HG03097 (cell line): Measurements from ENCODE around the gene BIRC3.

Experiments used
- ATAC-seq: cut with Tn5 transposase; IDR thresholded peaks from one replicate; pipeline ENCODE4 v1.9.1; 2021; ENCODE audit not compliant: unreplicated experiment, low FRiP score

BIRC3 gene

DNA sequence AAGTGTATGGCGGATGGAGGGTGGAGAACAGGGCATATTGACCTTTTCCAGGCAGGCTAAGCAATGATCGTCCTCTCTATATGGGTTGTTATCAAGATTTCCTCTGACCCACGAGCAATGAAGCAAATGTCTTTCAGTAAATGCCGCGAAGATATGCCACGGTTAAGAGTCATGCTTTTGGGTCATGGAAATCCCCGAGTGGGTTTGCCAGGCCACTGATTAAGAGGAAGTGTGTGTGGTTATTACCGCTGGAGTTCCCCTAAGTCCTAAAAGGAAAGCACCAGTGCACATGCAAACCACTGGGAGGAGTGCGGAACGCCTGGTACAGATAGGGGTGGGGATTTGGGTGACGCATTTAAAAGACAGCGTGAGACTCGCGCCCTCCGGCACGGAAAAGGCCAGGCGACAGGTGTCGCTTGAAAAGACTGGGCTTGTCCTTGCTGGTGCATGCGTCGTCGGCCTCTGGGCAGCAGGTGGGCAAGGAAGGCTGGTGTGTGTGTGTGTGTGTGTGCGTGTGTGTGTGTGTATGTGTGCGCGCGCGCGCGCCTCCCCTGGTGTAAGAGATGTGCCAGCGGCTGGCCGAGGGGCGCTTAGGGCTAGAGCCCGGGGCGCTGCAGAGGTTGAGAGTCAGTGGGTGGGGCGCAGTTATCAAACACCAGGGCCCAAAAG is at the start of gene BIRC3:
Gene BIRC3, plus strand, starts transcription at position 386 of the 669 bp plus-strand sequence. CDS start 7,026 bp downstream, outside the sequence.
- ATAC-seq, result peak; percentile 86

DNA sequence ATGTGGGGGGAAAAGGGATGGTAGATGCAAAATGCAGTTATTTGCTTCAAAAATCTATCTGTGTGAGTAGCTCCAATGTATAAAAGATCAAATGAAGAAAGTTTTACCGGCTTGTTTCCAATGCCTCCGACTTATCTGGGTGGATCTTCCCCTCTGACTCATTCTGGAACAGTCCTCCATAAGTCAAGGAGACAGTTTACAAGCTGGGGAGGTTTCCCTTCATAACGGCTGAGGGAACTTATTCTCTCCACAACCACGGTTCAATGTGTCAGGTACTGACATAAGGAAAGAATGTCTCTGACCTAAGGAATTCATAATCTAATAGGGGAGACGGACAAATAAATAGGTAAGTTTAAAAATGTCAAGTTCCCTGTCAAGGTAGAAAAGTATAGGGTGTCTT is 49.7 kb upstream of the BIRC3 start:
- ATAC-seq, result no peak

DNA sequence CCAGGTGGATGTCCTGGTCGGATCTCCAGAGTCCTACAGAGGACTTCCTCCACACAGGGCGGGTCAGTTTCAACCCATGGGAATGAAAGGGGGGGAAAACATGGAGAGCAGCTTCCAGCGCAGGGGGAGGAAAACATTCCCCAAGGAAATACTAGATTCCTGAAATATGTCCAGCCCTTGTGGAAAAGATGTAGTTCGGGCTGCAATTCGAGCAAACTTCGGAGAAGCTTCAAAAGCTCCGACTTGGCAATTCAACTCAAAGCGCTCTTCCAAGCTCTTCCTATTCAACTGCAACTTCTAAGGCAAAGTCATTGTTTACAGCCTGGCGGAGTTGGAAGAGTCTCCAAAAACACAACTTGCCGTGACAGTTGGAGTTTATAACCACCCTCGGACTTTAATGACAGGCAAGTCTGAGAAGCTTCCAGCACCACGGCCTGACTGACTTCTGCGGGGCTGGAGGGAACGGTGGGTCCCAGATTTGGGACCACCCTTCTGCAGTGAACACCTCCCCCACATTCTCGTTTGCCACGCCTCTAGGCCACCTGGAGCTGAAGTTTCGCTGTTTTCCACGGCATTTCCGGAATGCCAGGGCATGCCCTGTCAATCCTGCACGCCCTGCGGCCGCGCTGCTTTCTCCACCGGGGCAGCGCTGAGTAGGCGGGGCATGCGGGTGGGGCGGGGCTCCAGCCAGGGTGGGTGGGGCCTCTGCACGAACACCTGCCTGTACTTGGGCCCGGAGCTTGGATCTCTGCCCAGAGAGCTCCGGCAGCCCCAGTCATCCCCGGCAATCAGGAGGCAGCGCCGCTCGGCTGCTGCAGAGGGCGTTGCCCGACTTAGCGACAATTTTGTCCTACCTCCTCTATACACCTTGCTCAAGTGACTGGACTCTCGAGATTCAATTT is 49.0 kb upstream of the BIRC3 start:
- peak; percentile 91 for ATAC-seq

DNA sequence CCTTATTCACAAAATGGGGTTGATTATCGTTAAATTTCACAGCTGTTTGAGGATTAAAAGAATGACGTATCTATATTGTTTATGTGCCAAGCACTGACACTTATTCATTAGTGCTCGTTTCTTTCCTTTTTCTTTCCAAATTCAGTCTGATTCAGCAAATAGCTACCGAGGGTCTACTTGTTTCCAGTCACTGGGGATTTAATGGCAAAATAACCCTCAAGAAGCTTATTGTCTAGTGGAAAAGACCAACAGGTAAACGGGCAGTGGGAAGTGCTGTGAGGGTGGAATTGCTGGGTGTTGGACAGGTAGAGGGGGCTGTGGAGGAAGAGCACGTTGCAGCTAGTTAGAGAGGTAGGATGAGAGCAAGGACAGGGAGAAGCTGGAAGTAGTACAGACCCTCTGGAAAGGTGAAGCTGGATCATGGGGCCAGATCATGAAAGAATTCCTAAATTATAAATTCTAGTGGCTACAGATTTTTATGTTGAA is 48.3 kb upstream of the BIRC3 start:
- no peak for ATAC-seq

DNA sequence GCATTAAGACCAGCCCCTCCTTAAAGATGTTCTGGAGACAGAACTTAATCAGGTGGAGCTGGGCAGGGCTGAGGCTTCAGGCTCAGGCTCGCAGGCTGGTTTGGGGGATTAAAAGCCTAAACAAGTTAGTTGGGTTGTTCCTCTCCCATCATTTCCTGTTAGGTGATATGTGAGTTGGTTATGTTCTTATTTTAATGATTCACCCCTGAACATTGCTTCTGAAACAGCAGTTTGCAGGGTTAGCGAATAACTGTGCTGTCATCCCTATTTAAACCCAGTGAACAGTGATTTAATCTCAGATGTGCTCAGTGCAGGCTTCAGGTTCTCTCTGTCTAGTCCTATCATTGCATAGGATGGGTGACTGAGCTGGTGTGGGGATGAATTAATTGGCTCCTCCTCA is 47.4 kb upstream of the BIRC3 start:
- ATAC-seq, result no peak

DNA sequence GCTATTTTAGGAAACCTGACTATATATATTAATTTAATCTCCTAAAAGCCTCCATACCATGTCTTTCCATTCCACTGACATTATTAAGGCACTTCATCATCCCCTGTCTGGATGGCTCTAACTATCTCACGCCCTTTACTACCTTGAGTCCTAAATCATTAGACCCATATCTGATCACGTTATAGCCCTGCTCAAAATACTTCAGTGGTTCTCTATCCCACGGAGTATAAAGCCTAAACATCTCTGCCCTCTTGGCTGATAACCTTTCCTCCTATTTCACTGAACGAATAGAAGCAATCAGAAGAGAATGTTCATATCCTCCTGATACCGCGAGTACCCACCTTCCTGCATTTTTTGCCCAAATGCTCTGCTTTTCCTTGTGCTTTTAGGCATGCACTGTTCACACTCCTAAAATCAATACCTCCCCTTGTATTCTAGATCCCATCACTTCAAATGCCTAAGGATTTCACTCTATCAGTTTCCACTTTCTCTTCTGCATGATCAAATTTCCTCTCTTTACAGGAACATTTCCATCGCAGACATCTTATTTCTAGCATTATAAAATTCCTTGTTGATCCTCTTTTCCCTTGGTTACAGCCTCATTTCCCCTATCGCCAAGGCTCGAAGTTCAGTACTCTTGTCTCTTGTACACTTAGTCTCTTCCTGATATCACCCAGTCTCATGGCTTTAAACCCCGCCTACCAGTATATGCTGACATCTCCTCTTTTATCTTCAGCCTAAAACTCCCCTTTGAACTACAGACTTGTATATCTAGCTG is 45.0 kb upstream of the BIRC3 start:
- no peak for ATAC-seq

DNA sequence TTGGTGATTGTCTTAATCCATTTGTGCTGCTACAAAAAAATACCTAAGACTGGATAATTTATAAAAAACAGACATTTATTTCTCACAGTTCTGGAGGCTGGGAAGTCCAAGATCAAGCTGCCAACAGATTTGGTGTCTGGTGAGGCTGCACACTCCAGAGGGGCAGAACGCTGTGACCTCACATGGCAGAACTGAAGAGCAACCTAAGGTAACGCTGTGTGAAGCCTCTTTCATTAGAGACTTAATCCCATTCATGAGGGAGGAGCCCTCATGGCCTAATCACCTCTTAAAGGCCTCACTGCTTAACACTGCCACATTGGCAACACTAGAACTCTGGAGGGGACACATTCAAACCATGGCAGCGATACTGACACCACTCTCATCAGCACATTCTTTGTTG is 42.7 kb upstream of the BIRC3 start:
- ATAC-seq, result no peak

DNA sequence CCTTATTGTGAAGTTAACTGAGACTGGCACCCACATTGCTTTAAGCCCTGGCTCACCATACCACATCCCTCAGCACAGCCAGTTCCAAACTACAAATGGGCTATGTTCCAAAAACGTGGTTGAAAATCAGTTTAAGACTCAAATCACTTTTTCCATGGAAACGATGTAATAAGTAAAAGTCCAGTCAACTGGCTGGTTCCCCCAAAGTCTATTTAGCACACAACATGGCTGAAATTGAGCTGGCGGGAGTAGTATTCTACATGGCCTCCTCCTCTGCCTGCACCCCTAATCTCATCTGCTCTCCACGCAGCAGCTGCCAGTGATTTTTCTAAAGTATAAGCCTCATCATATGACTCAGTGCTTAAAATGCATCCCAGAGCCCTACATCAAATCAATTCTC is 40.9 kb upstream of the BIRC3 start:
- no peak for ATAC-seq

DNA sequence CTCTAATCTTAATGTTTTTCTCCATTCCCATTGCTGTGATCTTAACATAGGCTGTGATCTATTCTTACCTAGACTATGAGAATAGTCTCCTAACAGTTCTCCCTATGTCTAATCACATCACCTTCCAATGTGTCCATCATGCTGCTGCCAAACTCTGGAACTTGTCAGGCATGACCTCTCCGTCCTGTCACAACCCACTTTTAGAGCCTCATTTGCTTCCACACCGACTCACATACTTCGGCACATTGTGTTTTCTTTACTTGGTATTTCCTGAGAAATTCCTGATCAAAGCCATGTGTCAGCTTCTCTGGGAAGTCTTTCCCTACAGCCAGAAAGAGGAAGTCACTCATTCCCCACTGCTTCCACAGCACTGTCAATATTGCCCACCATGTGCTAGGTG is 40.5 kb upstream of the BIRC3 start:
- ATAC-seq, result no peak

DNA sequence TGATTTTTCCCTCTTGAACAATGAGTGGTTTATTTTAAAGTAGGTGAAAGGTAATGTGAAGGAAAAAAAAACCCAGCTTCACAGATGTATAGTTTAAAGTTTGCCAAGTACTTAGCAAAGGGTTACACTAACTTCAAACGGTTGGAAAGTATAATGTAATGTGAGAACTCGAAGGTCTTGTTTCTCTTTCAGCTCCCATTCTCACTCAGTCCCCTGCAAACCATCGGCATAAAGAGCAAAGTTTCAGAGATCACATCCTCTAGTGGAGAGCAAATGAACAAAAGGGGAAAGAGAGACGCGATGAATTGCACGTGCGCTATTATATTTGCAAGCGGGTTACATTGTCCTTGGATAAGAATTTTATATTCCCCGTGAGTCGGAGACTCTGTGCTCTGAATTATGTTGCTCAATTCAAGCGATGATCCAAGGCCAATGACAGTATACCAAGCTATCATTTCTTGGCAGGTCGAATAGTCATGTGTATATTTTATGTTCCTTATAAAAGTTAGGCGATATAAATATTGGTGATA is 37.6 kb upstream of the BIRC3 start:
- ATAC-seq, result peak; percentile 98

DNA sequence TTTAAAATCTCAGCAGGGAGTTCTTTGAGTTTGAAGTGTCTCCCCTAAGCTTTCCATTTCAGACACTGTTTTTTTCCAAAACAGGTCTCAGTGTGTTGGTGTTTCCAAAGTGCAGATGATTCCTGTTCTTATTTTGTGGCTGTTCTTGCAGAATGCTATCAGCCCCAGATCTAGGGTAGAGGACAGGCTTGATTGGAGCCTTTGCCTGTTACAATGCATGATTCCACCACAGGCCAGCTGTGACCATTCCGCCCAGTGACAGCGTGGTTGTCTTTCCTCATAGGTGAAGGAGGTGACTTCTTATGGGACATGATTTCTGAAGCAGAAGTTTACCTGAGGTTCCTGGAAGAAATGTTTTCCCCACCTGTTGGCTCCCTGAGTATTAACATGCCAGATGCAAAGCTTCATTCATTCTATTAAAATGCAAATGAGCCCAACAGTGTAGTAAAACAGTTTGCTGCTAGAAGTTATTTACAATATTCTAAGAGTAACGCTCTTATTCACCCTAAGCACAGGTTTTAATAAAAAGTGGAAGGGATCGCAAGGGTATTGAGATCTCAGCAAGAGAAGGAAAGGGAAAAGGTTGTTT is 36.9 kb upstream of the BIRC3 start:
- ATAC-seq, result no peak

DNA sequence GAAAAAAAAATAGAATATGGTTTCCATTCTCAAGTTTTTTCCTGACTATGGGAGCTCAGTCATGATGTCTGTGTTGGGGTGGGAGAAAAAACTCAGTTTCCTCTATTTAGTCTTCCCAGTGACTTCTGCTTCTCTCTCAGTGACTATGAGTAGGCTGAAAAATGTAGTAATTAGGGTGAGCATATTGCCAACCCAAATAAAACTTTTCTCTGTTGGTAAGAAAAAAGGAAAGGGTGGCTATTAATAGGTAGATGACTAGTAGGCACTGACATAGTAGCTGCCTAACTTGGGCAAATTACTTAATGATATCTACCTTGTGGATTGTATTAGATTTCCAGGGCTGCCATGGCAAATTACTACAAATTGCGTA is 34.2 kb upstream of the BIRC3 start:
- no peak for ATAC-seq

DNA sequence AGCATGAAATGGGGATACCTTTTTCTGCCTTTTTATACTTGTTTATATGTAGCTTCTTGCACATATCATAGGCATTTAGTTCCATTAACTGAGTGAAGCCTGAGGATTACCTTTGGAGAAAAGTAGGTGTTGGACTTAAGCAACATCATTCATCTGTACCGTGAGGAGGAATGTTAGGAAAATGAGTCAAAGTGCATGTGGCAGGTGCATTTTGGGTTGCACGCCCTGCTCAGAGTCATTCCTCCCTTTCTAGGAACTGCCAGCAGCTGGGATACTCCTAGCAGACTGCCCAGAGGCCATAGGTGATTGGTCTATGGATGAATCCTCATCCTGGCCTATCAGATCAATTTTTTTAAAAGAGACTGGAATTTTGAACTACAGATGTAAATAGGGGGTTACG is 33.3 kb upstream of the BIRC3 start:
- ATAC-seq, result no peak

DNA sequence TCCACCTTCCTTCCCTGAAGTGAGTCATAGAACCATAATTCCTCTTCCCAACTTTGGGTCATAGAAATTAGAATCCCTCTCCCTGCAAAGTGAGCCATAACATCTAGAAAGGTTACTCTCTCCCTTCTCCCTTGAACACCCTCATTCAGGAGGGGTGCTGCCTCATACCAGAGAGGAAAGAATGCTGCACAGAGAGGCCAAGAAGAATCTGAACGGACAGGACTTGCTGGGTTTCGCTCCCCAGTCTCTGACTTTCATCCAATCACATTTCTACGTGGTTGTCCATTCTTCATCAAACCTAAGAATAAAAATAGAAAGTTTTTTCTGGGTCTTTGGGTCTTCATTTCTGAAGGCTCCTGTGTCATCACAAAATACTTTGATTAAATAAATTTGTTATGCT is 31.0 kb upstream of the BIRC3 start:
- no peak for ATAC-seq

DNA sequence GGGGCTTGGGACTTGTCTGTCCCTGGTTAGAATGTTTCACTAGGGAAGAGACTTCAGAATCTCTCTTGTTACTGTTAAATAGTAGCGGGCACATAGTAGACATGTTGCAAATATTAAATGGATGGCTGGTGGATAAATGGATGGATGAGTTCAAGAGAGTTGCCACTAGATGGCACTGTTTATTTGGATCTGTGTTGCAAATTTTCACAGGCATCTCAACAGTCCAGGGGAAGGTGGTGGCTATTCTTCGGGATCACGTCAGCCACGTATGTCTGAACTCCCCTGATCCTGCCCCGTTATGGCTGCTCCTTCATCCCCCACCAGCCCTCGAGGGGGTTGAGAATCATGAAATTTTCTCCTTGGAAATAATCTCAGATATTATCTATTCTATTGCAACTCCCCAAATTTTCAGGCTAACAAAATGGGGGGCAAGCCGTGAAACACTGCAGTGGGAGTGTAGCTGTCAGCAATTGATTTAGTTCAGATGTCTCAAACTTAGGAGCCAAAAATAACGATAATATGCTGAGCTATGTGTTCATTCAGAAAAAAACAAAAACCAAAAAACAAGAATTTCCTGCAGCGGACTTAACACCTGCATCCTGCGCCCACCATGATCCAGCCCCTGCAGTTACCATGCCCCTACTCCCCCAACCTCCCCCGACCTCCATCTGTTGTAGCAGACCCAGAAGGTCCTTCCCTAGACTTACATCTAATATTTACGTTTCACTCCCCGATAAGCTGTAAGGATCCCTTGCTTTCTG is 29.1 kb upstream of the BIRC3 start:
- peak; percentile 83 for ATAC-seq

DNA sequence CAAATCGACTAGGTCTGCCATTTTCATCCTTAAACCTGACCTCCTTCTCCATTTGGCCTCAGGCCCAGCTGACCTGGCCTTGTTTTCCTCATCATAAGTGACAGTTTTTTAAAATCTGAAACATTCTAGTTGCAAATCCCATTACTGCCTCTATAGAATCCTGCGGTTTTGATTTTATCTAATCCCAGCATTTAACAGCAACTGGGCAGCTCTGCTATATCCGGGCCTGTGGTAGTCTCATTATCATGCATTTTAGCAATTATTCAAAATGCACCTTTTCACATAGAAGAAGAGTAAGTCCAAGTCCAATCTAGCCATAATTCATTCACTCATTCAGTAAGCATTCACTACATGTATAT is 28.6 kb upstream of the BIRC3 start:
- ATAC-seq, result no peak

DNA sequence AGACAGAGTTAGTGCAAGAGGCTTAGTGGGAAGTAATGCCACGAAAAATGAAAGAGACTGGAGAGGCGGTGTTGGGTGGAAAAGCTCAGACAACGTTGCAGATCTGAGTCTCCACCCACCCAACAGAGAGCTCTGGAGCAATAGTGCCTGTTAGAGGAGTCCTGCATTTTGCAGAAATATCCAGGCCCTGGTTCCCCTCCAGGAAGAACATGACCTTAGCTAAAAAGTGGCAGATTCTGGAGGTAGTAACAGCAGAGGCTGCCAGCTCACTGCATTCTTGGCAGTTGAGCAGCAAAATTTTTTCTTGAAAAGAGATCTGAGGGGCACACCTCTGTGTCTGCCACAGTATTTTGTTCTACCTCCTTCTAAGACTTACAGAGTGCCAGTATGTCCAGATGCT is 27.7 kb upstream of the BIRC3 start:
- no peak for ATAC-seq

DNA sequence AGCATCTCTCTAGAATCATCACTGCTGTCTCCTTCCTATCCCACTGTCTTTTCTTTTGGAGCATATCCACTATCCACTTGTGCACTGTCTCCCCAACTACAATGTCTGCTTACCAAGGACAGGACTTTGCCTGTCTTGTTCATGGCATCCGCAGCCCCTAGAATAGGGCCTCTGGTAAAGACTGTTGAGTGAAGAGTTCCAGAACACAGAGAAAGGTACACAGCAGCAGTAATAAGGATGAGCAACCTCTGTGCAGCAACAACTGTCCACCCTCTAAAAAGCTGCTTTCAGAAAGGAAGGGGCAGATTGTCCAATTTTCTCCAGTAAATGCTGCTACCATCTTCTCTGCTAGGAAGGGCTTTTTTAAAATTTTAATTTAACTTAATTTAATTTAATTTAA is 25.5 kb upstream of the BIRC3 start:
- ATAC-seq, result no peak

DNA sequence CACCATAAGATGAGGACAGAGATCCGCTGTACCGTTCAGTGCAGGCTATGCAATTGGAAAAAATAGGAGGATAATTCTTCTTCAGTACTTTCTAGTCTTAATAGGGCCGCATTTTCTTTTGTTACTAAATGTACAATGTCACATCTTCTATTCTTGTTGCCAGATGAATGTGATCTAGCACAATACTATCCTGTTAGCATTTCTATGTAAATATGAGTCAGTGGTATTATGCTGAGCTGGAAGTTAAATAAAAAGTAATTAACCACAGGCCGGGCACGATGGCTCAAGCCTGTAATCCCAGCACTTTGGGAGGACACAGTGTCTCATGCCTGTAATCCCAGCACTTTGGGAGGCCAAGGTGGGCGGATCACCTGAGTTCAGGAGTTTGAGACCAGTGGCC is 24.4 kb upstream of the BIRC3 start:
- ATAC-seq, result no peak
